GM12892 (cell line): Measurements from ENCODE around the gene SCAMP2.

Experiments
- POLR2A ChIP-seq: IDR thresholded peaks from 2 replicates; pipeline ENCODE4 v1.6.1; 2011; ENCODE audit warnings: low read depth, low read length, control low read depth
- POLR2AphosphoS5 ChIP-seq: IDR thresholded peaks from 2 replicates; pipeline ENCODE4 v1.6.1; 2011; ENCODE audit warnings: low read depth, low read length, control low read depth
- TAF1 ChIP-seq: IDR thresholded peaks from 2 replicates; pipeline ENCODE4 v1.6.1; 2011; ENCODE audit warnings: low read depth, mild to moderate bottlenecking, control low read depth, low read length, borderline replicate concordance

DNA sequence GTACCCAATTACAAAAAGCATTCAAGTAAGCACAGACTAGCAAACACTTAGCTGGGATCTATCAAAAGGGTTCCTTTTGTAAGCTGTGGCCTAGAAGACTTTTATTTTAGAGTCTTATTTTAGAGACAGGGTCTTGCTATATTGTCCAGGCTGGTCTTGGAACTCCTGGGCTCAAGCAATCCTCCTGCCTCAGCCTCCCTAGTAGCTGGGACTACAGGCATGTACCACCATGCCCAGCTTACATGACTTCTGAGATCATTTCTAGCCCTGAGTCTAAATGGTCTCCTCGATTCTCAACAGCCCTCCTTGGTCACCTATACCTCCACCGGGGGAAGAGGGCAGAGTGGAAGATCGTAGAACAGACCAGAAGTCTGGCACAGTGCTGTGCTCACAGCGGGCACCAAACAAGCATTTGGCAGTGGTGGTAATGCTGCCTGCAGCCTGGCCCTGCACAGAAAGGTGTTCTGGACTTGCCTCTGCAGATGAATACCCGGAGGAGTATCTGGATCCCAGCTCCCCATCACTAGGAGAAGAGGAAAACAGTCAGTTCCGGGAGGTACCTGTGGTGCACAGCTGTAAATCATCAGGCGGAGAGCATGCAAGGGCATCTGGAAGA, 31.1 kb upstream of the SCAMP2 start:
- no peak for TF ChIP-seq POLR2A
- no peak for TF ChIP-seq TAF1
- no peak for TF ChIP-seq POLR2AphosphoS5
